Activated naive CD4-positive, alpha-beta T cell treated with anti-CD3 and anti-CD28 coated beads for 36 hours (primary cell): Measurements from ENCODE around the gene XYLT1. TPM values are rescaled to one million over a fixed set of nuclear protein-coding genes. Genes with fewer than 3 reads are reported as not detected.

Experiments
- CTCF ChIA-PET: fragments of 350-600 bp; sonication (Branson Sonifier 250); formaldehyde crosslinking; loops from one replicate; lab custom pipeline; 2021; ENCODE audit warnings: antibody characterized with exemption; lab: Charles Lee
- DNase-seq: peaks from one replicate; pipeline ENCODE4 v3.0.0-alpha.2; 2020
- H3K27ac Mint-ChIP-seq: one replicate; pipeline ENCODE4 v1.8.0; 2021; ENCODE audit warnings: mild to moderate bottlenecking, mixed read lengths
- H3K27me3 Mint-ChIP-seq: one replicate; pipeline ENCODE4 v1.8.0; 2021; ENCODE audit warnings: low read depth, mixed read lengths
- H3K36me3 Mint-ChIP-seq: one replicate; pipeline ENCODE4 v1.8.0; 2021; ENCODE audit warnings: low read depth, mixed read lengths
- H3K4me1 Mint-ChIP-seq: one replicate; pipeline ENCODE4 v1.8.0; 2021; ENCODE audit warnings: low read depth, mixed read lengths
- H3K4me3 Mint-ChIP-seq: one replicate; pipeline ENCODE4 v1.8.0; 2021; ENCODE audit warnings: mild to moderate bottlenecking, moderate library complexity, mixed read lengths
- H3K9me3 Mint-ChIP-seq: one replicate; pipeline ENCODE4 v1.8.0; 2021; ENCODE audit warnings: mixed read lengths
- intact Hi-C: fragments of 100-400 bp; cut with micrococcal nuclease; formaldehyde crosslinking; loops from one replicate; pipeline ENCODE4 v1.15.1; 2023
- total RNA-seq, 2 experiments: library from RNA; stranded (reverse); gene quantifications; one replicate each; pipeline ENCODE4 v1.2.3, GENCODE V29; 2021

Gene XYLT1
- total RNA-seq, 2 experiments from 2014 or later, result 3.3 to 4.5 TPM

DNA sequence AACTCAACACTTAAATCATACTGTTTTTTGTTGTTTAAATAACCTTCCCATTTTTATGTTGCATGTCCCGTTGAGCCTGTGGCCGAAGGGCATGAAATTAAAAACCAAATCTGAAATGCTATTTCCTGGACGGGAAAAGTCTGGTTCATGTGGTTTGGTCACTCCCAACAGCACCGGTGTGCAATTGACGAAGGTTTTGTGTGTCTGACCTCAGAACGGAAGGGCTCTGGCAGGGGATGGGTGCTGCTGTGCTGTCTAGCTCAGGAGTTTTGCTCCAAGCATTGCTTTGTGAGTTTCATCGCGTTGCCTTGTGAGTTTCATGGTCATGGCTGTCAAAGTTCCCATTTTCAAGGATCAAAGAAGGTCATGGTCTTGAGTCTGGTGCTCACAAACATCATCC, 363.3 kb downstream of the XYLT1 start:
- Mint-ChIP-seq H3K27ac (no peak overlapping the region), H3K4me1 (peaks cover 6% of the 10 kb centered on the region), H3K4me3 (no peak overlapping the region), H3K27me3 (no peaks in the 10 kb centered on the region), H3K9me3 (no peaks in the 10 kb centered on the region), H3K36me3 (peaks cover 6% of the 10 kb centered on the region)
- intact Hi-C loops, result no loop called here
- no peak for DNase-seq
- CTCF ChIA-PET, result no interaction called here

DNA sequence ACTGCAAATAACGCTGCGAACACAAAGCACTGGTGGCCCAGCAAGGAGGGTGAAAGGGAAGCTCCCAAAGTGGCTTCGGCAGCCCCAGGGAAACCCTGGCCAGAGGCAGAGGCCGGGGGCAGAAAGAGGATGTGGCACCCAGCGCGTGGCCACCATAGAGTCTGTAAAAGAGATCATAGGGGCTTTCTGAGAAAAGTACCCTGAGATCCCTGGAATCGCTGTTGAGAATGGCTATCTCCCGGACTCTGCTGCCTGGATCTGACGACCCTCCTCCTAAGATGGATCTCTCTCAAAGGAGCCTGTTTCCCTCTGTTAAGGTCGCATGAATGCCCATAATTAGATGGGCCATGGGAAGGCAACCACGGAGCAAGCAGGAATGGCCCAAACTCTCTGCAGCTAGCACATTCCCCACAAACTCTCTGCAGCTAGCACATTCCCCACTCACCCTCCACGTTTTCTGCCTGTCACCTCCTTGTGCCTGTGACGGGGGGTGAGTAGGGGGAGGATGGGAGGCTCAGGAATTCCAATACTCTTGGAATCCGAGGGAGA, 364.4 kb downstream of the XYLT1 start:
- Mint-ChIP-seq H3K4me3 (no peak overlapping the region), H3K27ac (no peak overlapping the region), H3K36me3 (peaks cover 6% of the 10 kb centered on the region), H3K27me3 (no peaks in the 10 kb centered on the region), H3K9me3 (no peaks in the 10 kb centered on the region), H3K4me1 (peaks cover 6% of the 10 kb centered on the region)
- no peak for DNase-seq
- intact Hi-C loops, result no loop called here
- CTCF ChIA-PET, result no interaction called here

DNA sequence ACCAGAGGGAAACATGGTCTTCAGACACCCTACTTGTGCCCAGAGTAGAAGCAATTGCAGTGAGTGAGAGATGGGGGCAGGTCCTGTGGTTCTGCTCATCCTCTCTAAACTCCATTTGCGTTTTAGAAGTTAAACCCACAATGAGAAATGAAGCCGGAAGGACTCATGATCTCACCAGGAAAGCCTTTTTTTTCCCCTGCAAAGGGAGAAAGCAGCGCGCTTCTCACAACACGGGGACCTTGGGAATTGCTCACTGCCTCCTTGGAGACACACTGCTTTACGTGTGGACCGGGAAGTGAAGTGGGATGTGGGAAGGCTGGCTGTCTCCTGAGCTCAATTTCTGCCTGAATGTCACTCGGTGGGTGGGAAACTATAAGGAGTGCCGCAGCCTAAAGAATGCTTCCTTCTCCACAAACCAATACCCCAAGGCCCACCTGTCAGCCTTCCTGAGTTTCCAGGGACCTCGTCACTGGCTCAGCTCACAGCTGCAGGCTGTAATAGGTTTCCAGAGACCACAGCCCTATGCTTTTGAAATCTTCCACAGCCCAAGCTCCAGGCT, 365.4 kb downstream of the XYLT1 start:
- intact Hi-C loops, result no loop called here
- Mint-ChIP-seq H3K4me1 (peaks cover 6% of the 10 kb centered on the region), H3K9me3 (no peaks in the 10 kb centered on the region), H3K27me3 (no peaks in the 10 kb centered on the region), H3K4me3 (no peak overlapping the region), H3K27ac (no peak overlapping the region), H3K36me3 (peaks cover 4% of the 10 kb centered on the region)
- peak; percentile 9 for DNase-seq
- CTCF ChIA-PET, result no interaction called here

DNA sequence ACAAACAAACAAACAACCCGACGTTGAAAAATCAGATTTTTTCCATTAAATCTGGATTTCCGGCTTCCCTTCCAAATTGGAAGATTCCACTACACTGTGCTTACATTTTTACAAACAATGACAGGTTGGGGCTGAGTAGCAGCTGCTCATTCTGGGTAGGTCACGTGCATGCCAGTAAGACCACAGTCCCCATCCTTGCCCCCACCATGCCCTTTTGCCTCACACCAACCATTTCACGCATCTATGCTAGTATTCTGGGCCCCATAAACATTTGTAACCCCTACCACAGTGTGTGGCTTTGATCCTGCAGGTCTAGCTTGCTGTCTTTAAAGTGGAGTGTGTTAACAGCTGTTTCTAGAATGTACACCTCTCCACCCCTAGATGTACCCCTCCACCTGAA, 366.1 kb downstream of the XYLT1 start:
- H3K27ac Mint-ChIP-seq, result no peak overlapping the region
- H3K4me1 Mint-ChIP-seq, result peaks cover 6% of the 10 kb centered on the region
- no peaks in the 10 kb centered on the region for H3K27me3 Mint-ChIP-seq
- H3K4me3 Mint-ChIP-seq, result no peak overlapping the region
- no peaks in the 10 kb centered on the region for H3K9me3 Mint-ChIP-seq
- intact Hi-C loops, result no loop called here
- no peak for DNase-seq
- CTCF ChIA-PET, result no interaction called here
- H3K36me3 Mint-ChIP-seq, result no peaks in the 10 kb centered on the region

DNA sequence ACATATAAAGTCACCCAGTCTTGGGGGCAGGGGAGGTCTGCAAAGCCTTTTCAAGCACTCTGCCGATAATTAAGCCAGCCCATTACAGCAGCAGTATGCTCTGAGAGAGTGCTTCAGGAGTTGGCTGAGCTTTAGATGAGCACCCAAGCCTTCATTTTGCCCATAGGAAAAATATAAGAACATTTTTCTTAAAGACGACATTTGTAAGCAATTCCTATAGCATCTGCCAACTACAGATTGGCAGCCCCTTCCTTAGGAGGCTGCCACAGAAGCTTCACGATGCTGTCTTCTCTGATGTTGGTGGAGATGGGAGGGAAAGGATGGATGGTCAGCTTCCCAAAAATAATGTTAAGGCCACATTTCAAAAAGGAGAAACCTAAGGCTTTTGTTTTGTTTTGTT, 367.5 kb downstream of the XYLT1 start:
- no peak for DNase-seq
- Mint-ChIP-seq H3K4me3 (no peak overlapping the region), H3K4me1 (peaks cover 6% of the 10 kb centered on the region), H3K27me3 (no peaks in the 10 kb centered on the region), H3K36me3 (no peaks in the 10 kb centered on the region), H3K27ac (no peak overlapping the region), H3K9me3 (no peaks in the 10 kb centered on the region)
- intact Hi-C loops, result no loop called here
- CTCF ChIA-PET, result no interaction called here

DNA sequence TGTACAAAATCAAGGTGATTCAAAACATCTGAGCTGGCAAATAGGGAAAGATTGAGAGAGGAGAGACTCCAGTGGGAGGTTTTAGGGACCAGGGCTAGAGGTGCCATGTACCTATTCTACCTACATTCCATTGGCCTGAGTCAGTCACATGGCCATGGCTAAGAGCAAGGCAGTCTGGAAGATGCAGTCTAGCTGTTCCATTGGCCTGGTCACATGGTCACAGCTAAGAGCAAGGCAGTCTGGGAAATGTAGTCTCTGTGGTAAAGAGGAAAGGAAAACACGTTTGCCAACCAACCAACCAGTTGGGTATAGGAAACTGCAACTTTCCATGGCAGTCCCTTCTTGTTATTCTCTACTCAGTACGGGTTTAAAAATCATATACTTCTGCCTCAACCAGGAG, 369.1 kb downstream of the XYLT1 start:
- H3K9me3 Mint-ChIP-seq, result no peaks in the 10 kb centered on the region
- H3K27me3 Mint-ChIP-seq, result no peaks in the 10 kb centered on the region
- CTCF ChIA-PET, result no interaction called here
- H3K4me3 Mint-ChIP-seq, result no peak overlapping the region
- H3K4me1 Mint-ChIP-seq, result peaks cover 6% of the 10 kb centered on the region
- H3K27ac Mint-ChIP-seq, result no peak overlapping the region
- DNase-seq, result no peak
- intact Hi-C loops, result no loop called here
- H3K36me3 Mint-ChIP-seq, result no peaks in the 10 kb centered on the region

DNA sequence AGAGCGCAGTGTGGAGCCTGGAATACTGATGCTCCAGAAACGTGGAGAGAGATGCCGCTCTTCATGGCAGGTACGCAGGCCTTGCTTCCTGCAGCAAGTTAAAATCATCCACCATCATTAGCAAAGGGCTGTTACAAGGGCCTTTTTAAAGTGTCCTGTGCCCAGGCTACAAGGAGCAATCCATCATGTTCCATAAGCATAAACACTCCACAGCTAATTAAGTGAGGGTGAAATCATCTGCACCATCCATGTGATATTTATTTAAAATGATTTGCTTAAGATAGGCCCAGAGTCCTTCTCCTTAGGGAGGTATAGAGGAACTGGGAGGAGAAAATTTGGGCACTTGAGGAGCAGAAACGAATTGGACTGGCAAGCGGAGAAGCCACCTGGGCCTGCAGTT, 372.1 kb downstream of the XYLT1 start:
- no peak for DNase-seq
- Mint-ChIP-seq H3K4me1 (no peaks in the 10 kb centered on the region), H3K27me3 (no peaks in the 10 kb centered on the region), H3K9me3 (no peaks in the 10 kb centered on the region), H3K4me3 (no peak overlapping the region), H3K27ac (no peak overlapping the region), H3K36me3 (no peaks in the 10 kb centered on the region)
- intact Hi-C loops, result no loop called here
- CTCF ChIA-PET, result no interaction called here

DNA sequence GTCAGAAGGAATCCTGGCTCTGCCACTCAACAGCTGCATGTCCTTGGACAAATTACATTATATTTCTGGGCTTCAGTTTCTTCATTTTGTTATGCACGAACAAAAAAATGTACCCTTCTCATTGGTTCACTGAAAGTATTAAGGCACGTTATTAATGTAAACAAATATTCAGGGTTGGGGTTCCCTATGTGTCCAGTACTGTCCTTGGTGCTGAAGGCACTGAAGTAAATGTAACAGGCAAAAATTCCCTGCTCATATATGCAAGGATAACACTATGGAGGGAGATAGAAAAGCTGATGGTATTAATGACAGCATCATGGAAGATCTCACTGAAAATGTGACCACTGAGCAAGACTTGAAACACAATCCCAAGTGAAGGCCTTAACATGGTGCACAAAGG, 386.6 kb downstream of the XYLT1 start:
- DNase-seq, result no peak
- Mint-ChIP-seq H3K4me1 (no peaks in the 10 kb centered on the region), H3K36me3 (peaks cover 3% of the 10 kb centered on the region), H3K9me3 (peaks cover 2% of the 10 kb centered on the region), H3K27me3 (no peaks in the 10 kb centered on the region), H3K4me3 (no peak overlapping the region), H3K27ac (no peak overlapping the region)
- intact Hi-C loops, result no loop called here
- CTCF ChIA-PET, result no interaction called here

DNA sequence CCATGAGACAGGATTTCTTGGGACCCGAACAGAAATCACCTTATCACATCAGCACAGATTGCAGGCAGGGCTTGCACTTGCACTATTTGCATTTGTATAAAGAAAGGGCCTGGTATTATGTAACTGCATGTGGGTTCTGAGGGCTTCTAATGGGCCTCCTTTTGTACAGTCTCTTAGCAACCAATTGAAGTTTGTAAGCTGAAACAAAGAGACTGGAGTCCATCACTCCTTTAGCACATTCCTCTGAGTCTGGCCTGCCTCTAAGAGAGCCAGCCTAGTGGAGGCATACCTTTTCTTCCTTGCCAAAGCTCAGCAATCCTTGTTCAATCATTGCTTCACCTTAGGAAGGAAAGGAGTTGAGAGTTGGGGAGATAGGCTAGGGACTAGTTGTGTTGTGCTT, 387.1 kb downstream of the XYLT1 start:
- H3K27ac Mint-ChIP-seq, result no peak overlapping the region
- no peak overlapping the region for H3K4me3 Mint-ChIP-seq
- no peak for DNase-seq
- intact Hi-C loops, result no loop called here
- no peaks in the 10 kb centered on the region for H3K27me3 Mint-ChIP-seq
- H3K36me3 Mint-ChIP-seq, result peaks cover 3% of the 10 kb centered on the region
- no peaks in the 10 kb centered on the region for H3K4me1 Mint-ChIP-seq
- CTCF ChIA-PET, result no interaction called here
- H3K9me3 Mint-ChIP-seq, result peaks cover 2% of the 10 kb centered on the region

DNA sequence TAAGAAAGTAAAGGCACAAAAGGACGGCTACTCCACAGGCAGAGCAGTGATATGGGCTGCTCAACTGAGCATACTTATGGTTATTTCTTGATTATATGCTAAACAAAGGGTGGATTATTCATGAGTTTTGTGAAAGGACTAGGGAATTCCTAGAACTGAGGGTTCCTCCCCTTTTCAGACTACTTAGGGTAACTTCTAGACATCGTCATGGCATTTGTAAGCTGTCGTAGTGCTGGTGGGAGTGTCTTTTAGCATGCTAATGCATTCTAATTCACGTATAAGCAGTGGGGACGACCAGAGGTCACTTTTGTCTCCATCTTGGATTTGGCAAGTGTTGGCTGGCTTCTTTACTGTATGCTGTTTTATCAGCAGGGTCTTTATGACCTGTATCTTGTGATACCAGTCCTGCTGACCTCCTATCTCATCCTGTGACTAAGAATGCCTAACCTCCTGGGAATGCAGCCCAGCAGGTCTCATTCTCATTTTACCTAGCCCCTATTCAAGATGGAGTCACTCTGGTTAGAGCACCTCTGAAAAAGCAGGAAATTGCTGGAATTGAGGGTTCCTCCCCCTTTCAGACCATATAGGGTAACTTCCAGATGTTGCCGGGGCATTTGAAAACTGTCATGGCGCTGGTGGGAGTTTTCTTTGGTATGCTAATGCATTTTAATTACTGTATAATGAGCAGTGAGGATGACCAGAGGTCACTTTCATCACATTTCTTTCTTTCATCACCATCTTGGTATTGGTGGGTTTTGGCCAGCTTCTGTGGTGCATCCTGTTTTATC, 388.5 kb downstream of the XYLT1 start:
- Mint-ChIP-seq H3K4me3 (no peak overlapping the region), H3K27ac (no peak overlapping the region), H3K36me3 (peaks cover 3% of the 10 kb centered on the region), H3K9me3 (peaks cover 2% of the 10 kb centered on the region), H3K4me1 (no peaks in the 10 kb centered on the region), H3K27me3 (no peaks in the 10 kb centered on the region)
- no peak for DNase-seq
- CTCF ChIA-PET, result no interaction called here
- intact Hi-C loops, result no loop called here

DNA sequence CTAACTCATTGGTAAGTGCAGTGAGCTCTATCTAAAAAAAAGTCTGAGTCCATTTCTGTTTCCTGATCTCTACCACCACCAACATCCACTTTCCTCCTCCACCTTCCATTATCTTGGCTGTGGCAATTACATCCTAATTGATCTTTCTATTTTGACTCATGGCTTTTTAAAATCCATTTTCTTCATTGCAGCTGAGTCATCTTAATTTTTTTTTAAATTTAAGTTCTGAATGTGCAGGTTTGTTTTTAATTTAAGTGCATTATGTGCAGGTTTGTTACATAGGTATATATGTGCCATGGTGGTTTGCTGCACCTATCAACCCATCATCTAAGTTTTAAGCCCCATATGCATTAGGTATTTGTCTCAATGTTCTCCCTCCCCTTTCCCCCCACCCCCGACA, 390.7 kb downstream of the XYLT1 start:
- Mint-ChIP-seq H3K4me1 (no peaks in the 10 kb centered on the region), H3K27me3 (no peaks in the 10 kb centered on the region), H3K36me3 (peaks cover 3% of the 10 kb centered on the region)

DNA sequence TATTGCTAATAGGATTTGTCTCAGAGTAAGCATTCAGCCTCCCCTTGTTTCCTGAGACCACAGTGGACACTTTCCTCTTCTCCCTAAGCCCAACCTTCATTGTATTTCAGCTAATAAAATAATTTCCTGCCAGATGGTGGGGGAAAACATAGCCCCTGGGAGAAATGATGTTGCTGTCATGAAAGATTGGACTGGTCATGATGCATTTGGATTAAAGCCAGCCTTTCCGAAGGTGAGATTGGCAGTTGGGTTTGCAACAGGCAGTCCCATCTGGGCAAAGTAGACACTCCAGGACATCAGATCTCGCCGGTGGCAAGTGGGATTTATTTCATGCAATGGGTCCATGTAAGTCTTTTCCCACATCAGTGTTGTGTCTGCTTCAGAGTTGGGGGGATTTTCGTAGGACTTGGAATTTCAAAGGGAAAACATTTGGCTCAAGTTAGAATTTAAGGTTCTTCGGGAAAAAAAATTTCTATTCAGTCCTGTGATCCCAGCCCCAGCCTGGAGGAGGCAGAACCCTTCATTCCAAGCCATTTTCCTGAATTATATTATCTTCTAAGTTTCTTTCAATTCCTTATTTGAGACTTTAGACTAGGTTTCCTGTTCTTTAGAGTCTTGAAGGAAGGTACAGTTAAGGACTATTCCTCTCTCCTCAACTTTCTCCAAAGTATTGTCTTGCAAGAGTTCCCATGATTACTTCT, 391.7 kb downstream of the XYLT1 start:
- peaks cover 2% of the 10 kb centered on the region for H3K9me3 Mint-ChIP-seq
- no peak overlapping the region for H3K27ac Mint-ChIP-seq
- no peaks in the 10 kb centered on the region for H3K4me1 Mint-ChIP-seq
- peaks cover 3% of the 10 kb centered on the region for H3K36me3 Mint-ChIP-seq
- CTCF ChIA-PET, result no interaction called here
- H3K4me3 Mint-ChIP-seq, result no peak overlapping the region
- intact Hi-C loops, result no loop called here
- no peaks in the 10 kb centered on the region for H3K27me3 Mint-ChIP-seq
- DNase-seq, result no peak

More for the DNA sequence above, 390.7 kb downstream of the XYLT1 start:
- CTCF ChIA-PET, result no interaction called here
- intact Hi-C loops, result no loop called here
- no peak overlapping the region for H3K4me3 Mint-ChIP-seq
- no peak for DNase-seq
- H3K9me3 Mint-ChIP-seq, result peaks cover 2% of the 10 kb centered on the region
- H3K27ac Mint-ChIP-seq, result no peak overlapping the region
